ENCODE results near the gene BOD1.

- TF ChIP-seq EZH2 (IDR thresholded peaks at IDR 0.05) (no peak), POLR2AphosphoS5 (IDR thresholded peaks at IDR 0.05; ENCODE audit: borderline replicate concordance, low read depth, low read length) (no peak)
Measured at GRCh38 chr5:173597304-173597703, 19.1 kb downstream of the BOD1 start.

Measured in SK-N-MC (cell line).